Measurements from ENCODE around the gene CHST3.
"Not testable (repeated sequence)": the region's sequence is repeated elsewhere in the genome, so short reads cannot be mapped to it uniquely, and the experiment has no call there.

Gene CHST3

GRCh38 chr10:72031706-72032105 lies 67.5 kb downstream of the CHST3 start:
- Mint-ChIP-seq H3K9me3 (no peaks in the 10 kb centered on the region), H3K36me3 (ENCODE audit: low read depth) (no peaks in the 10 kb centered on the region), H3K4me3 (no peak overlapping the region), H3K4me1 (ENCODE audit: low read depth) (peaks cover 13% of the 10 kb centered on the region), H3K27me3 (peaks cover 5% of the 10 kb centered on the region), H3K27ac (no peak overlapping the region)

GRCh38 chr10:72032409-72033162 lies 68.4 kb downstream of the CHST3 start:
- not testable (repeated sequence) for H3K4me3 Mint-ChIP-seq; H3K36me3 Mint-ChIP-seq (ENCODE audit: low read depth); H3K9me3 Mint-ChIP-seq; H3K27me3 Mint-ChIP-seq; H3K27ac Mint-ChIP-seq; H3K4me1 Mint-ChIP-seq (ENCODE audit: low read depth)

GRCh38 chr10:72034040-72034499 lies 69.9 kb downstream of the CHST3 start:
- Mint-ChIP-seq H3K4me3 (no peak overlapping the region), H3K27ac (no peak overlapping the region), H3K27me3 (peaks cover 5% of the 10 kb centered on the region), H3K9me3 (no peaks in the 10 kb centered on the region), H3K4me1 (ENCODE audit: low read depth) (no peaks in the 10 kb centered on the region), H3K36me3 (ENCODE audit: low read depth) (no peaks in the 10 kb centered on the region)

GRCh38 chr10:72034761-72035160 lies 70.6 kb downstream of the CHST3 start:
- Mint-ChIP-seq H3K4me3 (no peak overlapping the region), H3K36me3 (ENCODE audit: low read depth) (no peaks in the 10 kb centered on the region), H3K9me3 (no peaks in the 10 kb centered on the region), H3K27me3 (peaks cover 5% of the 10 kb centered on the region), H3K27ac (no peak overlapping the region), H3K4me1 (ENCODE audit: low read depth) (no peaks in the 10 kb centered on the region)

GRCh38 chr10:72035252-72035887 lies 71.2 kb downstream of the CHST3 start:
- H3K9me3 Mint-ChIP-seq = no peaks in the 10 kb centered on the region
- H3K36me3 Mint-ChIP-seq (ENCODE audit: low read depth) = no peaks in the 10 kb centered on the region
- H3K27ac Mint-ChIP-seq = no peak overlapping the region
- no peak overlapping the region for H3K4me3 Mint-ChIP-seq
- H3K27me3 Mint-ChIP-seq = peaks cover 5% of the 10 kb centered on the region
- H3K4me1 Mint-ChIP-seq (ENCODE audit: low read depth) = no peaks in the 10 kb centered on the region

DNA sequence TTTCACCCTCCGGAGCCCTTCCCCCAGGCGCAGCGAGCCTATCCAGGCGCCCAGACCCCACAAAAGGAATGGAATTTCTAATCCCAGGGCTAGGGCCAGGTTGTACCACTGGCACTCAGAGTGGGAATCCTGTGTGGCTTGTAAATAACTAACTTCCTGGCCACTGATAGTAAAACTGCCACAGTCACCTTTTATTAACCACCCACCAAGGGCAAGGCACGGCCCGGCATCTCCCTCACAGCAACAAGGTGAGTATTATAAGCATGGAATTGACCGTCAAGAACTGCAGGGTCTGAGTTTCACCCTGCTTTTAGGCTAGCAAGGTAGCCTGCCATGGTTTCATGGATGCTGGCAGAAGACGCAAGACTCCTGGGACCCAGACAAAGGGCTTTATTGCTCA lies 73.1 kb downstream of the CHST3 start:
- Mint-ChIP-seq H3K9me3 (no peaks in the 10 kb centered on the region), H3K27ac (no peak overlapping the region), H3K4me3 (no peak overlapping the region), H3K27me3 (no peaks in the 10 kb centered on the region), H3K36me3 (ENCODE audit: low read depth) (no peaks in the 10 kb centered on the region), H3K4me1 (ENCODE audit: low read depth) (no peaks in the 10 kb centered on the region)

DNA sequence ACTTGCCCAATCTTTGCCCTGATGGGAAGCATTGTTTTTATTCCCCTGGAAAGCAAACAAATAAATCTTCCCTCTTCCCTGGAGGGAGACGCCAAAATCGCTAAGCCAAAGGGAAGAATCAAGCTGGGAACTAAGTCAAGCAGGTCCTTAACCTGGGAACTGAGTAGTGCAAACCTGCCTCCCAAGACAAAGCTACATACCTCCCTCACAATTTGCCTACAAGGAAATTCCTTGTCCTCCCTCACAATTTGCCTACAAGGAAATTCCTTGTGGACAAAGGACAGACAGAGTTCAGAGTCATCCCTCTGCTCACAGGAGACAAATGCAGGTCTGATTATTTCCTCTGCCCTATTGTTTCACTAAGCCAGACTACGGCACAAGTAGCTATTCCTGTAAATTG lies 73.6 kb downstream of the CHST3 start:
- no peaks in the 10 kb centered on the region for H3K4me1 Mint-ChIP-seq (ENCODE audit: low read depth)
- H3K27me3 Mint-ChIP-seq = no peaks in the 10 kb centered on the region
- no peak overlapping the region for H3K27ac Mint-ChIP-seq
- no peaks in the 10 kb centered on the region for H3K9me3 Mint-ChIP-seq
- no peak overlapping the region for H3K4me3 Mint-ChIP-seq
- no peaks in the 10 kb centered on the region for H3K36me3 Mint-ChIP-seq (ENCODE audit: low read depth)

DNA sequence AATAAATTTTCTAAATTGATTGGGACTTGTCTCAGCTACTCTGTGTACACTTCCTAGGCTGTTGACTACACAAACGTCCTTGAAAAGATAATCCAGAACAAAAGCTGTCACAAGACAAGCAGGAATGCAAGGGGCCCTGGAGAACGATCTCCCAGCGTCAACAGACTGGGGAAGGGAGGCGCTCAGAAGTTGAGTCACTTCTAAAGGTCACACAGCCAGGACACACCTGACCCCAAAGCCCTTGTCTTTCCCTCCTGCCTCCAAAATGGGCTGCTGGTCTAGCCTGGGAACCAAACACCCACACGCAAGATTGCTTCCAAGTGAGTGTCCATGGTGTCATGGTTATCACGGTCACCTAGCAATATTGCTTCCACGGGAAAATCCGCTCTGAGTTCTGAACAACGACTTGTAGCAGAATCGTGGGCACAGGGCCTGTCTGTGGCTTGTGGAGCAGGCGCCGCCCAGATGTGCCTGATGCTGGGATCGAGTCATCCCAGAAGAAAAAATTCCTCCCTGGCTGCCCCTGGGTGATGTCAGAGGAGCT lies 74.3 kb downstream of the CHST3 start:
- H3K27me3 Mint-ChIP-seq = no peaks in the 10 kb centered on the region
- no peaks in the 10 kb centered on the region for H3K9me3 Mint-ChIP-seq
- H3K27ac Mint-ChIP-seq = no peak overlapping the region
- no peaks in the 10 kb centered on the region for H3K36me3 Mint-ChIP-seq (ENCODE audit: low read depth)
- H3K4me1 Mint-ChIP-seq (ENCODE audit: low read depth) = no peaks in the 10 kb centered on the region
- no peak overlapping the region for H3K4me3 Mint-ChIP-seq

DNA sequence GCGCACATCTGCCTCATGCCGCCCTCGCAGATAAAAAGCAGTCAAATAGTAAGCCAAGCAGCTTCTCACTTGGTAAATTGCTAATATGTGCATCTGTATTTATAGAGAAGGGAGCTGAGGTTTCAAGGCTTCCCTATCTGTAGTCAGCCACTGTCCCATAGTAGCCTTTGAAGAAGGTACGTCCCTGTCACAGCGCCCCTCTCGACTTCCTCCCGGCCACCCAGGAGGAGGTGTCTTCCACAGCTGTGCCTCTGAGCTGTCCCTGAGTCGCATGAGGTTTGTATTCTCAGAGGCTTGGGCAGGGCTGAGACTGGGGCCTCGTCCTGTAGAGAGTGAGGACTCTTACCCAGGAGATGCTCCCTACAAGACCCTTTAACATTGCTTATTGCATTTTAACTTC lies 75.2 kb downstream of the CHST3 start:
- H3K27me3 Mint-ChIP-seq = no peaks in the 10 kb centered on the region
- H3K27ac Mint-ChIP-seq = no peak overlapping the region
- H3K9me3 Mint-ChIP-seq = no peaks in the 10 kb centered on the region
- H3K4me1 Mint-ChIP-seq (ENCODE audit: low read depth) = no peaks in the 10 kb centered on the region
- no peak overlapping the region for H3K4me3 Mint-ChIP-seq
- H3K36me3 Mint-ChIP-seq (ENCODE audit: low read depth) = no peaks in the 10 kb centered on the region

GRCh38 chr10:72041491-72041890 lies 77.3 kb downstream of the CHST3 start:
- Mint-ChIP-seq H3K27ac (no peak overlapping the region), H3K9me3 (no peaks in the 10 kb centered on the region), H3K4me3 (no peak overlapping the region), H3K4me1 (ENCODE audit: low read depth) (no peaks in the 10 kb centered on the region), H3K36me3 (ENCODE audit: low read depth) (no peaks in the 10 kb centered on the region), H3K27me3 (no peaks in the 10 kb centered on the region)

- Mint-ChIP-seq H3K9me3 (no peaks in the 10 kb centered on the region), H3K4me3 (no peak overlapping the region), H3K27ac (peak overlapping the region; percentile 4), H3K36me3 (ENCODE audit: low read depth) (no peaks in the 10 kb centered on the region), H3K4me1 (ENCODE audit: low read depth) (peaks cover under 1% of the 10 kb centered on the region), H3K27me3 (no peaks in the 10 kb centered on the region)
Observed at GRCh38 chr10:72043016-72043834, 79.0 kb downstream of the CHST3 start.

GRCh38 chr10:72044417-72045041 lies 80.3 kb downstream of the CHST3 start:
- Mint-ChIP-seq H3K4me3 (no peak overlapping the region), H3K9me3 (no peaks in the 10 kb centered on the region), H3K4me1 (ENCODE audit: low read depth) (peaks cover 10% of the 10 kb centered on the region), H3K27ac (no peak overlapping the region), H3K27me3 (no peaks in the 10 kb centered on the region), H3K36me3 (ENCODE audit: low read depth) (no peaks in the 10 kb centered on the region)

DNA sequence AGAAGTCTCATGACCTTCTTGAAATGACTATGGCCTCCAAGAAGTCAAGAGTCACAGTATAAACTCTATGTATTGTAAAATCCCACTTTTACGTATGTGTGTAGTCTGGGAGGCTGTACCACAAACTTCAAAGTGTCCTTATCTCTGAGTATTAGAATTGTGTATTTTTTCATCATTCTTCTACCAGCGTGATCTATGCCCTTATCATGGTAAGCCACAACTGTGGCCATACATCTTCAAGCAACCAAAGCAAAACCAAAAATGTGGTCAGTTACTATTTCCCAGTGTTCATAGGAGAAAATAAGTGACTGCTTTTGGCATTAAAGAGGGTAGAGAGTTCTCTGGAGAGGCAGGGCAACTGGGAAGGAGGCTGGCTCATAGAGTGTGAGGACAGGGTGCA lies 81.4 kb downstream of the CHST3 start:
- H3K27ac Mint-ChIP-seq = no peak overlapping the region
- no peaks in the 10 kb centered on the region for H3K36me3 Mint-ChIP-seq (ENCODE audit: low read depth)
- no peaks in the 10 kb centered on the region for H3K9me3 Mint-ChIP-seq
- H3K4me1 Mint-ChIP-seq (ENCODE audit: low read depth) = peaks cover 20% of the 10 kb centered on the region
- no peaks in the 10 kb centered on the region for H3K27me3 Mint-ChIP-seq
- H3K4me3 Mint-ChIP-seq = no peak overlapping the region

GRCh38 chr10:72048450-72049124 lies 84.4 kb downstream of the CHST3 start:
- Mint-ChIP-seq H3K27ac (peak overlapping the region; percentile 73), H3K4me1 (ENCODE audit: low read depth) (peaks cover 24% of the 10 kb centered on the region), H3K9me3 (no peaks in the 10 kb centered on the region)

More at GRCh38 chr10:72048450-72049124, 84.4 kb downstream of the CHST3 start:
- Mint-ChIP-seq H3K27me3 (no peaks in the 10 kb centered on the region), H3K36me3 (ENCODE audit: low read depth) (no peaks in the 10 kb centered on the region), H3K4me3 (no peak overlapping the region)

Measured in stimulated activated naive CD8-positive, alpha-beta T cell treated with anti-CD3 and anti-CD28 coated beads, Interleukin-15, Interleukin-2, amounts not matched to agents 100 ng/mL and 50 ng/mL, for 24 hours (primary cell).